Right atrium auricular region (tissue), 2 donors: ENCODE measurements around the gene LRRC26. TPM values are rescaled to one million over a fixed set of nuclear protein-coding genes. Genes with fewer than 3 reads are reported as not detected.
A peak's percentile ranks its signal among the peaks of the same experiment; 100 is the strongest.
"Not testable (repeated sequence)": the region's sequence is repeated elsewhere in the genome, so short reads cannot be mapped to it uniquely, and the experiment has no call there.

Experiments
- DNase-seq: peaks from one replicate; pipeline ENCODE4 v3.0.0-alpha.2; 2019; ENCODE audit warnings: low spot score
- H3K27ac ChIP-seq, 2 donors: fragments of 200-600 bp; sonication (generic); 1 replicate in 1 of 2; 2 replicates in 1 of 2; pipeline ENCODE4 v1.5.1; 2016 to 2019
- H3K27me3 ChIP-seq, 2 donors: fragments of 200-600 bp; sonication (generic); one replicate each; pipeline versions ENCODE4 v1.5.1 to v1.6.0; 2017 to 2019
- H3K36me3 ChIP-seq: fragments of 200-600 bp; sonication (generic); one replicate; pipeline ENCODE4 v1.5.1; 2016
- H3K4me1 ChIP-seq, 2 donors: fragments of 200-600 bp; sonication (generic); one replicate each; pipeline versions ENCODE4 v1.5.1 to v1.6.0; 2017 to 2019
- H3K4me3 ChIP-seq, 2 donors: fragments of 200-600 bp; sonication (generic); 1 replicate in 1 of 2; 2 replicates in 1 of 2; pipeline ENCODE4 v1.5.1; 2017 to 2019; ENCODE audit warnings: mild to moderate bottlenecking in 1 of 2, moderate library complexity in 1 of 2
- H3K9me3 ChIP-seq, 2 donors: fragments of 200-600 bp; sonication (generic); one replicate each; pipeline ENCODE4 v1.5.1; 2019
- CTCF ChIP-seq, 2 donors: fragments of 200-600 bp; sonication (generic); IDR thresholded peaks; one replicate each; pipeline ENCODE4 v1.5.1; 2019; ENCODE audit warnings: antibody characterized with exemption in 2 of 2
- total RNA-seq, 2 donors: library from RNA; depleted of rRNA; stranded (reverse); fragments of >200 nt; gene quantifications; one replicate each; pipeline ENCODE4 v1.1.0, GENCODE V29; 2016

Gene LRRC26
- total RNA-seq, 2 donors from 2014 or later = not detected

GRCh38 chr9:137129456-137130175 lies 40.2 kb downstream of the LRRC26 start:
- H3K27me3 ChIP-seq = no peaks in the 10 kb centered on the region
- peaks cover 0 to 13% of the 10 kb centered on the region in 2 donors for H3K9me3 ChIP-seq
- peak overlapping the region; percentile 72 to 77 for H3K27ac ChIP-seq
- H3K36me3 ChIP-seq = no peaks in the 10 kb centered on the region
- H3K4me3 ChIP-seq = peak overlapping the region; percentile 75 to 80
- peaks cover 0 to 33% of the 10 kb centered on the region in 2 donors for H3K4me1 ChIP-seq
- DNase-seq = peak; percentile 86
- TF ChIP-seq CTCF (IDR thresholded peaks at IDR 0.05) = no peak

GRCh38 chr9:137128862-137129455 lies 40.9 kb downstream of the LRRC26 start:
- peaks cover 0 to 33% of the 10 kb centered on the region in 2 donors for H3K4me1 ChIP-seq
- peak overlapping the region; percentile 72 to 77 for H3K27ac ChIP-seq
- H3K36me3 ChIP-seq = no peaks in the 10 kb centered on the region
- peak overlapping the region; percentile 75 to 80 for H3K4me3 ChIP-seq
- no peak for TF ChIP-seq CTCF (IDR thresholded peaks at IDR 0.05)
- H3K27me3 ChIP-seq = no peaks in the 10 kb centered on the region
- peaks cover 0 to 13% of the 10 kb centered on the region in 2 donors for H3K9me3 ChIP-seq
- no peak for DNase-seq

DNA sequence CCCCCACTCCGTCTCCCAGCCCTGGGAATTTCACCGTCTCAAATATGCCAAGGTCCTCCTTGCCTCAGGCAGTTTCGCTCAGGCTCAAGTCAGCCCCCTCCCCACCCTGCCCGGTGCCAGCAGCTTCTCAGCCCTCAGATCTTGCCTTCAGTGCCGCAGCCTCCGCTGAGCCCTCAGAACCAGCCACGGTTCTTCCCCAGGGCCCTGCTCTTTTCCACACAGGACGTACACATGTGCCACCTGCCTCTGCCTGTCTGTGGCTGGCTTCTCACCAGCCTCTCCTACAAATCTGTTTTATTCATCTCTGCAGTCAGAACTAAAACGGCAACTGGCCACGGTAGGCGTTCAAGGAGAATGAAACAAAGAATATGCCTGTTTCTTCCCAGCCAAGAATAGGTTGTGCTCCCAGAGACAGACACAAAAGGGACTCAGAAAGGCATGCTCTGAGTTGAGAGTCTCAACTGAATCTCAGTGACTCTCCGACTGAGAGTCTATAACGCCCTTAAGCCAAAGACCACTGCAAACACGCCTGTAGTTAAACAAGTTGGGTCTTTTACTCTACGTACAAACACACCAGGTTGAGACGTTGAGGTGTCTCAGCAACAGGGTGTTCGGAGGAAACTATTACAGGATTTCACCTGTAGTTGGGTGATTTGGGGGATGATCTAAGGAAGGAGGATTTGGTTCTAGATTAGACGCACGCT lies 41.5 kb downstream of the LRRC26 start:
- Histone ChIP-seq H3K4me1 (peaks cover 0 to 33% of the 10 kb centered on the region in 2 donors), H3K9me3 (peaks cover 0 to 13% of the 10 kb centered on the region in 2 donors), H3K4me3 (peak overlapping the region in 1 of 2 donors; percentile 75), H3K27ac (peak overlapping the region in 1 of 2 donors; percentile 26), H3K36me3 (no peaks in the 10 kb centered on the region), H3K27me3 (no peaks in the 10 kb centered on the region)
- no peak for DNase-seq
- TF ChIP-seq CTCF (IDR thresholded peaks at IDR 0.05) = no peak

- Histone ChIP-seq H3K27ac (peak overlapping the region; percentile 26 to 45), H3K36me3 (no peaks in the 10 kb centered on the region), H3K27me3 (no peaks in the 10 kb centered on the region), H3K4me3 (peak overlapping the region; percentile 12 to 38), H3K9me3 (peaks cover 0 to 13% of the 10 kb centered on the region in 2 donors), H3K4me1 (peaks cover 0 to 33% of the 10 kb centered on the region in 2 donors)
- DNase-seq = no peak
- no peak for TF ChIP-seq CTCF (IDR thresholded peaks at IDR 0.05)
Observed at GRCh38 chr9:137127301-137128157, 42.3 kb downstream of the LRRC26 start.

DNA sequence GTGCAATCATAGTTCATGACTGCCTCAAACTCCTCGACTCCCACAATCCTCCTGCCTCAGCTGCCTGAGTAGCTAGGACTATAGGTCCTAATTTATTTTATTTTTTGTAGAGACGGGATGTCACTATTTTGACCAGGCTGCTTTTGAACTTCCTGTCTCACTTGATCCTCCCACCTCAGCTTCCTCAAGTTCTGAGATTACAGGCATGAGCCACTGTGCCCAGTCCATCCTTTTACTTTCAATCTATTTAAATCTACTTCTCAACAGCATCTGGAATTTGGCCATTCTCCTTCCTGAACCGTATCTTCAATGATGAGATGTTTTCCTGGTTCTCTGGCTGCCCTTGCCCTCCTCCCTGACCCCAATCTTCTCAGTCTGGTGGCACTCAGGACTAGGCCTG lies 43.1 kb downstream of the LRRC26 start:
- Histone ChIP-seq H3K4me3 (peak overlapping the region in 1 of 2 donors; percentile 38), H3K27me3 (no peaks in the 10 kb centered on the region), H3K36me3 (no peaks in the 10 kb centered on the region), H3K9me3 (peaks cover 0 to 13% of the 10 kb centered on the region in 2 donors), H3K4me1 (peaks cover 0 to 34% of the 10 kb centered on the region in 2 donors), H3K27ac (peak overlapping the region; percentile 26 to 45)
- no peak for DNase-seq
- no peak for TF ChIP-seq CTCF (IDR thresholded peaks at IDR 0.05)

DNA sequence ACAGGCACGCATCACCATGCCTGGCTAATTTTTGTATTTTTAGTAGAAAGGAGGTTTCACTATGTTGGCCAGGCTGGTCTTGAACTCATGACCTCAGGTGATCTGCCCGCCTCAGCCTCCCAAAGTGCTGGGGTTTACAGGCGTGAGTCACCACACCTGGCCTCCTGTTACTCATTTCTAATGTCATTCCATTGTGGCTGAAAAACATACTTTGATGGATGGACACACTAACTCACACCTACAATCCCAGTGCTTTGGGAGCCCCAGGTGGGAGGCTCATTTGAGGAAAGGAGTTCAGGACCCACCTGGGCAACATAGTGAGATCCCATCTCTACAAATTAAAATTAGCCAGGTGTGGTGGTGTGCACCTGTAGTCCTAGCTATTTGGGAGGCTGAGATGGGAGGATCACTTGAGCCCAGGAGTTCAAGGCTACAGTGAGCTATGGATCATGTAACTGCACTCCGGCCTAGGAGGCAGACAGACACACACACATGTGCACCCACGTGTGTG lies 45.8 kb downstream of the LRRC26 start:
- peaks cover 0 to 28% of the 10 kb centered on the region in 2 donors for H3K4me1 ChIP-seq
- not testable (repeated sequence) for H3K9me3 ChIP-seq, H3K27me3 ChIP-seq, H3K4me3 ChIP-seq, DNase-seq, H3K36me3 ChIP-seq, H3K27ac ChIP-seq
